ENCODE results near the gene DNAJC8. TPM values are rescaled to one million over a fixed set of nuclear protein-coding genes. Genes with fewer than 3 reads are reported as not detected.

Gene DNAJC8
- total and polyA plus RNA-seq, 2 of the 8 experiments (the other 6 are each of a cell fraction or from before 2014, with no cell fraction given), result 116 to 134 TPM

- no peak overlapping the region for H3K18ac ChIP-seq (ENCODE audit: extremely low read depth, low read length)
- no peak overlapping the region for H2BK5ac ChIP-seq (ENCODE audit: low read depth, low read length)
- H4K20me1 ChIP-seq (replicated peaks in 1 of 2; ENCODE audit: control insufficient read depth in 1 of 2, insufficient read depth in 2 of 2, low read length in 2 of 2), result no peaks in the 10 kb centered on the region
- no peak overlapping the region for H3K27ac ChIP-seq (ENCODE audit: low read depth, low read length)
- H4K5ac ChIP-seq (ENCODE audit: insufficient read length, low read depth, low read length), result no peak overlapping the region
- H2BK120ac ChIP-seq (replicated peaks; ENCODE audit: low read depth, low read length), result no peak overlapping the region
- no peak overlapping the region for H4K91ac ChIP-seq (replicated peaks; ENCODE audit: insufficient read length, low read length)
- H3K79me2 ChIP-seq (ENCODE audit: control insufficient read depth in 1 of 2, insufficient read depth in 2 of 2, low read length in 2 of 2), result no peaks in the 10 kb centered on the region
- no peak overlapping the region for H2AFZ ChIP-seq (ENCODE audit: low read length)
- no peak overlapping the region for H2AK5ac ChIP-seq (ENCODE audit: low read depth, low read length)
- H3K36me3 ChIP-seq (ENCODE audit: control insufficient read depth in 2 of 4, insufficient read depth in 4 of 4, low read length in 3 of 4), result no peaks in the 10 kb centered on the region
- no peaks in the 10 kb centered on the region for H3K9me3 ChIP-seq (ENCODE audit: insufficient read depth in 2 of 2, low read depth in 1 of 2, low read length in 1 of 2)
- H3K4me2 ChIP-seq (ENCODE audit: insufficient read depth in 1 of 2, low read depth in 2 of 2, low read length in 2 of 2), result no peak overlapping the region
- POLR2A ChIA-PET (ENCODE audit: partially characterized antibody), result no interaction called here
- no peak overlapping the region for H2BK12ac ChIP-seq (ENCODE audit: low read depth, low read length)
- CTCF ChIA-PET (ENCODE audit: partially characterized antibody), result interaction anchor here (0.6 to 1.6 kb wide), 3 partner anchors 57 to 707 kb away, joined by 3 to 4 read pairs (median 3); no protein-coding TSS in a partner anchor
- 93% methylated on average over 2 of the region's 2 CpGs; no CpG with 5 or more reads in 1 of the 2 experiments for WGBS, 2 experiments (ENCODE audit: extremely low coverage in 1 of 2, insufficient coverage in 1 of 2, insufficient read length in 1 of 2, insufficient replicate concordance in 2 of 2, low coverage in 1 of 2, low lambda C conversion rate in 2 of 2, missing lambda C conversion rate in 1 of 2)
- no peaks in the 10 kb centered on the region; a peak in 1 of 7 replicates for H3K4me1 ChIP-seq (replicated peaks in 1 of 4; ENCODE audit: control insufficient read depth in 3 of 4, insufficient read depth in 4 of 4, low read length in 3 of 4)
- no peak overlapping the region for H3K14ac ChIP-seq (ENCODE audit: insufficient read length)
- H3K4ac ChIP-seq (replicated peaks; ENCODE audit: insufficient read length, low read depth, low read length), result no peak overlapping the region
- H3K23ac ChIP-seq (ENCODE audit: insufficient read length), result no peak overlapping the region
- no peak overlapping the region for H2BK15ac ChIP-seq (ENCODE audit: low read length)
- H3K79me1 ChIP-seq (ENCODE audit: low read depth, low read length), result no peaks in the 10 kb centered on the region
- DNase-seq (ENCODE audit: low read depth in 1 of 2, low spot score in 2 of 2) (no peak), FAIRE-seq (no peak)
- no peak overlapping the region for H3K4me3 ChIP-seq (ENCODE audit: extremely low read depth in 1 of 4, insufficient read depth in 2 of 4, low read depth in 3 of 4, low read length in 4 of 4)
- no peak overlapping the region for H2BK20ac ChIP-seq (ENCODE audit: low read length)
- no peaks in the 10 kb centered on the region for H3K23me2 ChIP-seq (ENCODE audit: low read depth, low read length)
- no peak overlapping the region for H3K9ac ChIP-seq (replicated peaks in 1 of 4; ENCODE audit: extremely low read depth in 1 of 4, low read depth in 3 of 4, low read length in 3 of 4)
- no peak for TF ChIP-seq CHD1 (IDR thresholded peaks at IDR 0.05; ENCODE audit: low read depth, low read length)
- no peak for TF ChIP-seq ASH2L (IDR thresholded peaks at IDR 0.05; ENCODE audit: low read length)
- no peak for TF ChIP-seq NRF1 (IDR thresholded peaks at IDR 0.05; ENCODE audit: low read depth, low read length)
- no peak for TF ChIP-seq POLR2A (IDR thresholded peaks at IDR 0.05; ENCODE audit: control extremely low read depth in 1 of 2, low read depth in 2 of 2, low read length in 2 of 2)
- no peak for TF ChIP-seq GTF2F1 (IDR thresholded peaks at IDR 0.05; ENCODE audit: borderline replicate concordance, low read depth, low read length)
- no peak overlapping the region for H4K8ac ChIP-seq (ENCODE audit: extremely low read depth, insufficient read depth, low read length)
- no peak overlapping the region for H3K56ac ChIP-seq (replicated peaks; ENCODE audit: insufficient read length, low read depth, low read length)
- H3K27me3 ChIP-seq (replicated peaks in 1 of 4; ENCODE audit: control insufficient read depth in 3 of 4, extremely low read depth in 1 of 4, insufficient read depth in 3 of 4, low read length in 3 of 4), result no peaks in the 10 kb centered on the region
These were observed 62.7 kb downstream of the DNAJC8 start for GRCh38 chr1:28170001-28170596.
